HepG2 (cell line): Measurements from ENCODE around the gene TSGA10IP. TPM values are rescaled to one million over a fixed set of nuclear protein-coding genes. Genes with fewer than 3 reads are reported as not detected.
A peak's percentile ranks its signal among the peaks of the same experiment; 100 is the strongest.

ENCODE experiments used
- KLF16 ChIP-seq, 2 experiments: sonication (generic) in 1 of 2; formaldehyde crosslinking in 1 of 2; IDR thresholded peaks; 2 replicates each; pipeline versions ENCODE4 v1.6.1 to v1.8.0; 2016 to 2023; ENCODE audit warnings: missing genetic modification reagents in 2 of 2, missing compliant biosample characterization in 1 of 2
- RBM22 ChIP-seq: fragments of 200-400 bp; formaldehyde crosslinking; optimal IDR thresholded peaks from 2 replicates; pipeline ENCODE3; 2017; ENCODE audit warnings: mild to moderate bottlenecking, low read length, moderate library complexity
- SNRNP70 ChIP-seq: fragments of 200-400 bp; formaldehyde crosslinking; IDR thresholded peaks from 2 replicates; pipeline ENCODE4 v1.6.1; 2017; ENCODE audit warnings: mild to moderate bottlenecking, low read depth, low read length, moderate library complexity
- ZMAT3 ChIP-seq: sonication (generic); formaldehyde crosslinking; conservative IDR thresholded peaks from 2 replicates; pipeline ENCODE4 v1.7.0; 2021; ENCODE audit warnings: missing genetic modification reagents
- ZNF207 ChIP-seq: fragments of 450-650 bp; IDR thresholded peaks from 2 replicates; pipeline ENCODE4 v1.6.1; 2016; ENCODE audit warnings: antibody characterized with exemption, borderline replicate concordance
- polyA plus RNA-seq, 8 experiments: library from polyadenylated mRNA; depleted of rRNA in 3 of 8; stranded (reverse) in 7 of 8; unstranded in 1 of 8; fragments of >200 nt; fragmentation: Illumina TruSeq in 4 of 8; extraction: Trizol in 4 of 8; gene quantifications; 2 replicates each; pipeline versions ENCODE4 v1.2.1 to v1.2.3, GENCODE V29; 2011 to 2016; ENCODE audit warnings: low read depth in 4 of 8, missing spikeins in 1 of 8, mixed read lengths in 1 of 8; ENCODE audit not compliant: insufficient read depth in 1 of 8
- total RNA-seq, 5 experiments: library from RNA; depleted of rRNA; stranded (reverse); fragments of >200 nt; fragmentation: Illumina TruSeq; extraction: Trizol; gene quantifications; 2 replicates each; pipeline ENCODE4 v1.2.3, GENCODE V29; 2016; ENCODE audit warnings: low read depth in 1 of 5
- TF ChIP-seq, protein P1 (sequence below), 2 experiments: fragments of 450-650 bp in 1 of 2; sonication (generic) in 1 of 2; formaldehyde crosslinking in 1 of 2; IDR thresholded peaks; 2 replicates each; pipeline versions ENCODE4 v1.6.1 to v1.8.0; 2016 to 2022; ENCODE audit warnings: antibody characterized with exemption in 1 of 2, mild to moderate bottlenecking in 1 of 2, missing genetic modification reagents in 1 of 2
- TF ChIP-seq, protein P2 (sequence below): sonication (generic); formaldehyde crosslinking; IDR thresholded peaks from 2 replicates; pipeline ENCODE4 v1.4.0; 2020; ENCODE audit warnings: mild to moderate bottlenecking, low read depth, missing genetic modification reagents
- TF ChIP-seq, protein P3 (sequence below): sonication (generic); formaldehyde crosslinking; conservative IDR thresholded peaks from 2 replicates; pipeline ENCODE4 v1.5.0; 2020; ENCODE audit warnings: missing genetic modification reagents
- TF ChIP-seq, protein P4 (sequence below): IDR thresholded peaks from 2 replicates; pipeline ENCODE4 v1.6.1; 2016; ENCODE audit warnings: low read depth, control low read depth
- TF ChIP-seq, protein P5 (sequence below): sonication (generic); formaldehyde crosslinking; IDR thresholded peaks from 2 replicates; pipeline ENCODE4 v1.4.0; 2020; ENCODE audit warnings: missing genetic modification reagents
- TF ChIP-seq, protein P6 (sequence below): sonication (generic); formaldehyde crosslinking; IDR thresholded peaks from 2 replicates; pipeline ENCODE4 v1.4.0; 2020; ENCODE audit warnings: missing genetic modification reagents, low read depth, mild to moderate bottlenecking, borderline replicate concordance

Gene TSGA10IP
- total and polyA plus RNA-seq, 2 of the 13 experiments (the other 11 are each of a cell fraction or from before 2014, with no cell fraction given), result not detected

DNA sequence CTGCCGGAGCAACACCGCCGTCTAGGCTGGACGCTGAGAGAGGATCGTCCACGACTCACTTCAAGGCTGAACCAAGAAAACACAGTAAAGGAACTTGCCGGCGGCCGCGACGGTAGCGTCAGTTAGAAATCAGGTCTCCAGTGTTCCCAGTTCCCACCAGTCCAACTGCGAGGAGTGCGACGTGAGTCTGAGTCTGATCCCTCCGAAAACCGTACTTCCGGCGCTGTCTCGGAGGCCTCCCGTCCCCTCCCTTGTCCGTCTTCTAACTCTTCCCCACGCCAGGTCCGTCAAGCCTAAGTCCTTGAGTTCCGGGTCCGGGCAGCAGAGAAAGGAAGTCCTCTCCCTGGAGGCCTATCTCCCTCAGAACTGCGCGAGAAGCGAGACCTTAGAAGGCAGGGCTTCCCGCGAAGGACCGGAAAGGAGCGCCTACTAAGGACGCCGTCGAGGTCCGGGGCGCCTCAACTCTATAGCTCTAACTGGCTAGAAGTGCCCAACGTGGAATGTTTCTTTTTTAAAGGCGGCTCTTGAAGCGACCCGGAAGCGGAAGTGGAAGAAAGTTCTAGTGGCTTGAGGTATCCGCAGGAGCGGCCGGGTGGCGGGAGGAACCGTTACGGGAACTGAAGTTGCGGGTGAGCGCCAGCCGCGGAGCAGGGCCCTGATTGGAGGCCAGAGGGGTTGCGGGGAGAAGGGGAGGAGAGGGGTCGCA lies 56.8 kb downstream of the TSGA10IP start, which contains the start of the genes BANF1 and EIF1AD (continued):
- TF ChIP-seq KLF16 (CRISPR knock-in tag; IDR thresholded peaks at IDR 0.05) (peak; percentile 68 to 90; a peak in 2 of 4 replicates), RBM22 (peak; percentile 82), SNRNP70 (no peak), ZMAT3 (CRISPR knock-in tag) (peak; percentile 88; the same call in 1 of the 2 replicates), ZNF207 (no peak)
- TF ChIP-seq, protein P1, sequence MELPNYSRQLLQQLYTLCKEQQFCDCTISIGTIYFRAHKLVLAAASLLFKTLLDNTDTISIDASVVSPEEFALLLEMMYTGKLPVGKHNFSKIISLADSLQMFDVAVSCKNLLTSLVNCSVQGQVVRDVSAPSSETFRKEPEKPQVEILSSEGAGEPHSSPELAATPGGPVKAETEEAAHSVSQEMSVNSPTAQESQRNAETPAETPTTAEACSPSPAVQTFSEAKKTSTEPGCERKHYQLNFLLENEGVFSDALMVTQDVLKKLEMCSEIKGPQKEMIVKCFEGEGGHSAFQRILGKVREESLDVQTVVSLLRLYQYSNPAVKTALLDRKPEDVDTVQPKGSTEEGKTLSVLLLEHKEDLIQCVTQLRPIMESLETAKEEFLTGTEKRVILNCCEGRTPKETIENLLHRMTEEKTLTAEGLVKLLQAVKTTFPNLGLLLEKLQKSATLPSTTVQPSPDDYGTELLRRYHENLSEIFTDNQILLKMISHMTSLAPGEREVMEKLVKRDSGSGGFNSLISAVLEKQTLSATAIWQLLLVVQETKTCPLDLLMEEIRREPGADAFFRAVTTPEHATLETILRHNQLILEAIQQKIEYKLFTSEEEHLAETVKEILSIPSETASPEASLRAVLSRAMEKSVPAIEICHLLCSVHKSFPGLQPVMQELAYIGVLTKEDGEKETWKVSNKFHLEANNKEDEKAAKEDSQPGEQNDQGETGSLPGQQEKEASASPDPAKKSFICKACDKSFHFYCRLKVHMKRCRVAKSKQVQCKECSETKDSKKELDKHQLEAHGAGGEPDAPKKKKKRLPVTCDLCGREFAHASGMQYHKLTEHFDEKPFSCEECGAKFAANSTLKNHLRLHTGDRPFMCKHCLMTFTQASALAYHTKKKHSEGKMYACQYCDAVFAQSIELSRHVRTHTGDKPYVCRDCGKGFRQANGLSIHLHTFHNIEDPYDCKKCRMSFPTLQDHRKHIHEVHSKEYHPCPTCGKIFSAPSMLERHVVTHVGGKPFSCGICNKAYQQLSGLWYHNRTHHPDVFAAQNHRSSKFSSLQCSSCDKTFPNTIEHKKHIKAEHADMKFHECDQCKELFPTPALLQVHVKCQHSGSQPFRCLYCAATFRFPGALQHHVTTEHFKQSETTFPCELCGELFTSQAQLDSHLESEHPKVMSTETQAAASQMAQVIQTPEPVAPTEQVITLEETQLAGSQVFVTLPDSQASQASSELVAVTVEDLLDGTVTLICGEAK (IDR thresholded peaks at IDR 0.05), result peak; percentile 96
- TF ChIP-seq, protein P1 (CRISPR knock-in tag; IDR thresholded peaks at IDR 0.05), result peak; percentile 90
- TF ChIP-seq, protein P2, sequence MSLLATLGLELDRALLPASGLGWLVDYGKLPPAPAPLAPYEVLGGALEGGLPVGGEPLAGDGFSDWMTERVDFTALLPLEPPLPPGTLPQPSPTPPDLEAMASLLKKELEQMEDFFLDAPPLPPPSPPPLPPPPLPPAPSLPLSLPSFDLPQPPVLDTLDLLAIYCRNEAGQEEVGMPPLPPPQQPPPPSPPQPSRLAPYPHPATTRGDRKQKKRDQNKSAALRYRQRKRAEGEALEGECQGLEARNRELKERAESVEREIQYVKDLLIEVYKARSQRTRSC (CRISPR knock-in tag), result peak; percentile 70; the same call in 1 of the 2 replicates
- TF ChIP-seq, protein P3, sequence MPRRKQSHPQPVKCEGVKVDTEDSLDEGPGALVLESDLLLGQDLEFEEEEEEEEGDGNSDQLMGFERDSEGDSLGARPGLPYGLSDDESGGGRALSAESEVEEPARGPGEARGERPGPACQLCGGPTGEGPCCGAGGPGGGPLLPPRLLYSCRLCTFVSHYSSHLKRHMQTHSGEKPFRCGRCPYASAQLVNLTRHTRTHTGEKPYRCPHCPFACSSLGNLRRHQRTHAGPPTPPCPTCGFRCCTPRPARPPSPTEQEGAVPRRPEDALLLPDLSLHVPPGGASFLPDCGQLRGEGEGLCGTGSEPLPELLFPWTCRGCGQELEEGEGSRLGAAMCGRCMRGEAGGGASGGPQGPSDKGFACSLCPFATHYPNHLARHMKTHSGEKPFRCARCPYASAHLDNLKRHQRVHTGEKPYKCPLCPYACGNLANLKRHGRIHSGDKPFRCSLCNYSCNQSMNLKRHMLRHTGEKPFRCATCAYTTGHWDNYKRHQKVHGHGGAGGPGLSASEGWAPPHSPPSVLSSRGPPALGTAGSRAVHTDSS (CRISPR knock-in tag), result no peak
- TF ChIP-seq, protein P4, sequence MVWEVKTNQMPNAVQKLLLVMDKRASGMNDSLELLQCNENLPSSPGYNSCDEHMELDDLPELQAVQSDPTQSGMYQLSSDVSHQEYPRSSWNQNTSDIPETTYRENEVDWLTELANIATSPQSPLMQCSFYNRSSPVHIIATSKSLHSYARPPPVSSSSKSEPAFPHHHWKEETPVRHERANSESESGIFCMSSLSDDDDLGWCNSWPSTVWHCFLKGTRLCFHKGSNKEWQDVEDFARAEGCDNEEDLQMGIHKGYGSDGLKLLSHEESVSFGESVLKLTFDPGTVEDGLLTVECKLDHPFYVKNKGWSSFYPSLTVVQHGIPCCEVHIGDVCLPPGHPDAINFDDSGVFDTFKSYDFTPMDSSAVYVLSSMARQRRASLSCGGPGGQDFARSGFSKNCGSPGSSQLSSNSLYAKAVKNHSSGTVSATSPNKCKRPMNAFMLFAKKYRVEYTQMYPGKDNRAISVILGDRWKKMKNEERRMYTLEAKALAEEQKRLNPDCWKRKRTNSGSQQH, result no peak
- TF ChIP-seq, protein P5, sequence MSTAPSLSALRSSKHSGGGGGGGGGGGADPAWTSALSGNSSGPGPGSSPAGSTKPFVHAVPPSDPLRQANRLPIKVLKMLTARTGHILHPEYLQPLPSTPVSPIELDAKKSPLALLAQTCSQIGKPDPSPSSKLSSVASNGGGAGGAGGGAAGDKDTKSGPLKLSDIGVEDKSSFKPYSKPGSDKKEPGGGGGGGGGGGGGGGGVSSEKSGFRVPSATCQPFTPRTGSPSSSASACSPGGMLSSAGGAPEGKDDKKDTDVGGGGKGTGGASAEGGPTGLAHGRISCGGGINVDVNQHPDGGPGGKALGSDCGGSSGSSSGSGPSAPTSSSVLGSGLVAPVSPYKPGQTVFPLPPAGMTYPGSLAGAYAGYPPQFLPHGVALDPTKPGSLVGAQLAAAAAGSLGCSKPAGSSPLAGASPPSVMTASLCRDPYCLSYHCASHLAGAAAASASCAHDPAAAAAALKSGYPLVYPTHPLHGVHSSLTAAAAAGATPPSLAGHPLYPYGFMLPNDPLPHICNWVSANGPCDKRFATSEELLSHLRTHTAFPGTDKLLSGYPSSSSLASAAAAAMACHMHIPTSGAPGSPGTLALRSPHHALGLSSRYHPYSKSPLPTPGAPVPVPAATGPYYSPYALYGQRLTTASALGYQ (CRISPR knock-in tag), result peak; percentile 69
- TF ChIP-seq, protein P6, sequence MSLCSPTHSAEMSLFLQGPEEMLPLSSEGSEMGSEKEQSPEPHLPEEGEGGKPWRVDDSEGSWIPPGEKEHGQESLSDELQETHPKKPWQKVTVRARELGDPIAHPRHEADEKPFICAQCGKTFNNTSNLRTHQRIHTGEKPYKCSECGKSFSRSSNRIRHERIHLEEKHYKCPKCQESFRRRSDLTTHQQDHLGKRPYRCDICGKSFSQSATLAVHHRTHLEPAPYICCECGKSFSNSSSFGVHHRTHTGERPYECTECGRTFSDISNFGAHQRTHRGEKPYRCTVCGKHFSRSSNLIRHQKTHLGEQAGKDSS, result peak; percentile 98
